ENCODE results near the gene STAT3.
"Not testable (repeated sequence)": the region's sequence is repeated elsewhere in the genome, so short reads cannot be mapped to it uniquely, and the experiment has no call there.

DNA sequence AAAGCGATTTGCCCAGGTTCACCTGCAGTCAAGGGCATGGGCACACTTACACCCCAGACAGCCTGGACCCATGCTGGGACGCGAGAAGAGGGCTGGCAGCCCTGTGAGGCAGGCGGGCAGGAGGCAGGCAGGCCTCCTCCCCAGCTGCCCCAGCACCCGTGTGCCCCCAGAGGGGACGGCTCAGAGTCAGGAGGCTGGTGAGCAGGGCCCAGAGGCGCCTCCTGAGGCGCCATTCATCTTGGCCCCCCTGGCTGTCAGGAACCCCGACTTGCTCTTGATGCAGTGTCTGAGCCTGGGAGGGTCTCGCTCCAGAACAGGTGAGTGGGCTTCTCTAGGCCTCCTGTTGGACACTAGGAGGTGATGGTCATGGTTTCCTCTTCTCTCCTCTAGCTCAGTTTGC, 88.9 kb downstream of the STAT3 start:
- TF ChIP-seq EZH2phosphoT487 (IDR thresholded peaks at IDR 0.05; ENCODE audit: borderline replicate concordance, low read depth, low read length), result not testable (repeated sequence)
- TF ChIP-seq, protein P1, sequence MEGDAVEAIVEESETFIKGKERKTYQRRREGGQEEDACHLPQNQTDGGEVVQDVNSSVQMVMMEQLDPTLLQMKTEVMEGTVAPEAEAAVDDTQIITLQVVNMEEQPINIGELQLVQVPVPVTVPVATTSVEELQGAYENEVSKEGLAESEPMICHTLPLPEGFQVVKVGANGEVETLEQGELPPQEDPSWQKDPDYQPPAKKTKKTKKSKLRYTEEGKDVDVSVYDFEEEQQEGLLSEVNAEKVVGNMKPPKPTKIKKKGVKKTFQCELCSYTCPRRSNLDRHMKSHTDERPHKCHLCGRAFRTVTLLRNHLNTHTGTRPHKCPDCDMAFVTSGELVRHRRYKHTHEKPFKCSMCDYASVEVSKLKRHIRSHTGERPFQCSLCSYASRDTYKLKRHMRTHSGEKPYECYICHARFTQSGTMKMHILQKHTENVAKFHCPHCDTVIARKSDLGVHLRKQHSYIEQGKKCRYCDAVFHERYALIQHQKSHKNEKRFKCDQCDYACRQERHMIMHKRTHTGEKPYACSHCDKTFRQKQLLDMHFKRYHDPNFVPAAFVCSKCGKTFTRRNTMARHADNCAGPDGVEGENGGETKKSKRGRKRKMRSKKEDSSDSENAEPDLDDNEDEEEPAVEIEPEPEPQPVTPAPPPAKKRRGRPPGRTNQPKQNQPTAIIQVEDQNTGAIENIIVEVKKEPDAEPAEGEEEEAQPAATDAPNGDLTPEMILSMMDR (conservative IDR thresholded peaks at IDR 0.05; ENCODE audit: low read length), result not testable (repeated sequence)
